CD4-positive, alpha-beta T cell (primary cell): ENCODE measurements around the gene WWOX. TPM values are rescaled to one million over a fixed set of nuclear protein-coding genes. Genes with fewer than 3 reads are reported as not detected.

Source experiments
- ATAC-seq: fragments of 200-7000 bp; cut with Tn5 transposase; one replicate; pipeline ENCODE4 v1.10.0; 2022; ENCODE audit warnings: mild to moderate bottlenecking; ENCODE audit not compliant: poor library complexity
- CTCF ChIA-PET: fragments of 350-600 bp; sonication (Branson Sonifier 250); formaldehyde crosslinking; loops from one replicate; lab custom pipeline; 2021; ENCODE audit warnings: antibody characterized with exemption, inconsistent platforms; lab: Charles Lee
- POLR2A ChIA-PET: fragments of 350-600 bp; sonication (Branson Sonifier 250); formaldehyde crosslinking; loops from one replicate; lab custom pipeline; 2021; ENCODE audit warnings: antibody characterized with exemption, inconsistent platforms; lab: Charles Lee
- DNase-seq, 14 experiments: peaks; one replicate each; pipeline ENCODE4 v3.0.0-alpha.2; 2013 to 2020; ENCODE audit warnings: mixed read lengths in 2 of 14
- H3K27ac ChIP-seq, 2 donors: one replicate each; pipeline versions ENCODE4 v1.5.1 to v1.7.0; 2013; ENCODE audit warnings: low read length in 2 of 2, low read depth in 1 of 2, mild to moderate bottlenecking in 1 of 2
- H3K27me3 ChIP-seq, 2 experiments: 1 replicate in 1 of 2; 2 replicates in 1 of 2; pipeline versions ENCODE4 v1.6.1 to v1.7.0; 2013; ENCODE audit warnings: low read length in 2 of 2, control low read depth in 1 of 2, mild to moderate bottlenecking in 1 of 2, moderate library complexity in 1 of 2; ENCODE audit not compliant: insufficient read depth in 2 of 2, control insufficient read depth in 1 of 2
- H3K36me3 ChIP-seq: one replicate; pipeline ENCODE4 v1.6.1; 2013; ENCODE audit warnings: low read length, control low read depth; ENCODE audit not compliant: insufficient read depth
- H3K4me1 ChIP-seq: one replicate; pipeline ENCODE4 v1.6.1; 2013; ENCODE audit warnings: low read length, control low read depth; ENCODE audit not compliant: insufficient read depth
- H3K4me3 ChIP-seq: one replicate; pipeline ENCODE4 v1.5.1; 2013; ENCODE audit warnings: mild to moderate bottlenecking, low read length, moderate library complexity
- H3K9me3 ChIP-seq, 2 experiments: 1 replicate in 1 of 2; 2 replicates in 1 of 2; pipeline versions ENCODE4 v1.6.1 to v1.7.0; 2013; ENCODE audit warnings: low read length in 2 of 2, mild to moderate bottlenecking in 2 of 2, control low read depth in 1 of 2, moderate library complexity in 1 of 2; ENCODE audit not compliant: control insufficient read depth in 1 of 2, insufficient read depth in 1 of 2
- H3K27ac Mint-ChIP-seq: one replicate; pipeline ENCODE4 v1.8.0; 2020; ENCODE audit warnings: mixed read lengths
- H3K27me3 Mint-ChIP-seq: one replicate; pipeline ENCODE4 v1.8.0; 2021; ENCODE audit warnings: mixed read lengths
- H3K36me3 Mint-ChIP-seq: one replicate; pipeline ENCODE4 v1.8.0; 2021; ENCODE audit warnings: low read depth, mixed read lengths
- H3K4me1 Mint-ChIP-seq: one replicate; pipeline ENCODE4 v1.8.0; 2021; ENCODE audit warnings: low read depth, mixed read lengths
- H3K4me3 Mint-ChIP-seq: one replicate; pipeline ENCODE4 v1.8.0; 2020; ENCODE audit warnings: mild to moderate bottlenecking, mixed read lengths
- H3K9me3 Mint-ChIP-seq: one replicate; pipeline ENCODE4 v1.8.0; 2020; ENCODE audit warnings: mixed read lengths
- intact Hi-C, 2 experiments: fragments of 100-400 bp; cut with DNase I in 1 of 2; cut with micrococcal nuclease in 1 of 2; formaldehyde crosslinking; loops; one replicate each; pipeline versions ENCODE4 v1.15.1 to v1.9.0; 2023 to 2025; cut with DNase I, micrococcal nuclease
- total RNA-seq, 174 experiments: library from RNA in 2 of 174; stranded (reverse) in 2 of 174; gene quantifications; one replicate each; pipeline ENCODE4 v1.2.3 and lab custom pipeline; 2021 to 2026
- TF ChIP-seq, protein P1 (sequence below): fragments of 200-600 bp; IDR thresholded peaks from one replicate; pipeline ENCODE4 v1.8.0; 2022; ENCODE audit warnings: antibody characterized with exemption, mild to moderate bottlenecking

WWOX gene
- total RNA-seq, 2 experiments from 2014 or later: 19.3 to 21.7 TPM

- Mint-ChIP-seq H3K4me1 (no peaks in the 10 kb centered on the region), H3K9me3 (no peaks in the 10 kb centered on the region), H3K27ac (no peak overlapping the region), H3K4me3 (no peak overlapping the region), H3K27me3 (no peaks in the 10 kb centered on the region), H3K36me3 (no peaks in the 10 kb centered on the region)
- no peak for DNase-seq
- ChIA-PET POLR2A (no interaction called here), CTCF (no interaction called here)
- no peaks in the 10 kb centered on the region for H3K27me3 ChIP-seq
- intact Hi-C loops: no loop called here
- no peak overlapping the region for H3K27ac ChIP-seq
- no peaks in the 10 kb centered on the region for H3K9me3 ChIP-seq
- TF ChIP-seq, protein P1, sequence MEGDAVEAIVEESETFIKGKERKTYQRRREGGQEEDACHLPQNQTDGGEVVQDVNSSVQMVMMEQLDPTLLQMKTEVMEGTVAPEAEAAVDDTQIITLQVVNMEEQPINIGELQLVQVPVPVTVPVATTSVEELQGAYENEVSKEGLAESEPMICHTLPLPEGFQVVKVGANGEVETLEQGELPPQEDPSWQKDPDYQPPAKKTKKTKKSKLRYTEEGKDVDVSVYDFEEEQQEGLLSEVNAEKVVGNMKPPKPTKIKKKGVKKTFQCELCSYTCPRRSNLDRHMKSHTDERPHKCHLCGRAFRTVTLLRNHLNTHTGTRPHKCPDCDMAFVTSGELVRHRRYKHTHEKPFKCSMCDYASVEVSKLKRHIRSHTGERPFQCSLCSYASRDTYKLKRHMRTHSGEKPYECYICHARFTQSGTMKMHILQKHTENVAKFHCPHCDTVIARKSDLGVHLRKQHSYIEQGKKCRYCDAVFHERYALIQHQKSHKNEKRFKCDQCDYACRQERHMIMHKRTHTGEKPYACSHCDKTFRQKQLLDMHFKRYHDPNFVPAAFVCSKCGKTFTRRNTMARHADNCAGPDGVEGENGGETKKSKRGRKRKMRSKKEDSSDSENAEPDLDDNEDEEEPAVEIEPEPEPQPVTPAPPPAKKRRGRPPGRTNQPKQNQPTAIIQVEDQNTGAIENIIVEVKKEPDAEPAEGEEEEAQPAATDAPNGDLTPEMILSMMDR: no peak
- H3K4me1 ChIP-seq: peaks cover 8% of the 10 kb centered on the region
- no peak for ATAC-seq
- H3K36me3 ChIP-seq: no peaks in the 10 kb centered on the region
- no peak overlapping the region for H3K4me3 ChIP-seq
Observed at GRCh38 chr16:78795433-78795832, 696.0 kb downstream of the WWOX start.

DNA sequence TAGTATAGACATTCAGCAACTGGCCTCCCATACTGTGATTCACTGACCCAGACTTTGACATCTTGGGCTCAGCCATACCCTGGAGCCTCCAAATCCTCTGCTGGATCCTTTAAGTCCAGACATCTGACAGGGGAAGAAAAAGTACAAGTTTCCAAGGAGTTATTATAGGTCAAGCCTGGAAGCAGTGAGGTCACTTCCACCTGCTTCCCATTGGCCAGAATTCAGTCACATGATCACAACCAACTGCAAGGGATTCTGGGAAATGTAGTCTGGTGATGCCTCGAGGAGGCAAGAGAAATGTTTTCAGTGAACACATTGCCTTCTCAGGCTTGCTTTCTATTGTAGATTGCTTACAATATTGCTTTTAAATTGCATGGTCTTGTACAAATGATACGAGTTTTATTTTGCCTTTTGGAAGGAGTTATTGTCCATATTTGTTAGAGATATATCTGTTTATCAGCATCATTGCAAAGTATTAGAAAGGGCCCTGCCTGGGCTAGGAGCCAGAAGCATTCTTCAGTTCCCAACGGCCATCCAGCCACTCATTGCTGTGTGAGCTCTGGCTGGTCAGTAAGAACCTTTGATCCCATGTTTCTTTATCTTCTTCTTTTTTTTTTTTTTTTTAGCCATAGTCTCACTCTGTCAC lies 696.9 kb downstream of the WWOX start:
- CTCF ChIA-PET: no interaction called here
- TF ChIP-seq, protein P1: no peak

GRCh38 chr16:78799429-78799828 lies 700.0 kb downstream of the WWOX start:
- no peak overlapping the region for H3K4me3 Mint-ChIP-seq
- no peaks in the 10 kb centered on the region for H3K4me1 Mint-ChIP-seq
- H3K27me3 ChIP-seq: no peaks in the 10 kb centered on the region
- no peak overlapping the region for H3K4me3 ChIP-seq
- H3K36me3 ChIP-seq: no peaks in the 10 kb centered on the region
- H3K27me3 Mint-ChIP-seq: no peaks in the 10 kb centered on the region
- no peak overlapping the region for H3K27ac Mint-ChIP-seq
- DNase-seq (no peak), ATAC-seq (no peak)
- TF ChIP-seq, protein P1: no peak
- no peaks in the 10 kb centered on the region for H3K9me3 ChIP-seq
- intact Hi-C loops: no loop called here
- no peaks in the 10 kb centered on the region for H3K36me3 Mint-ChIP-seq
- no peaks in the 10 kb centered on the region for H3K9me3 Mint-ChIP-seq
- H3K4me1 ChIP-seq: peaks cover 3% of the 10 kb centered on the region
- POLR2A ChIA-PET: no interaction called here
- CTCF ChIA-PET: no interaction called here
- no peak overlapping the region for H3K27ac ChIP-seq

More for the DNA sequence above, 696.9 kb downstream of the WWOX start:
- Histone ChIP-seq H3K4me1 (peaks cover 3% of the 10 kb centered on the region), H3K9me3 (no peaks in the 10 kb centered on the region), H3K36me3 (no peaks in the 10 kb centered on the region), H3K27ac (no peak overlapping the region), H3K27me3 (no peaks in the 10 kb centered on the region), H3K4me3 (no peak overlapping the region)
- no peak overlapping the region for H3K4me3 Mint-ChIP-seq
- H3K9me3 Mint-ChIP-seq: no peaks in the 10 kb centered on the region
- peak; percentile 29 for ATAC-seq
- no peaks in the 10 kb centered on the region for H3K27me3 Mint-ChIP-seq
- peak in 4 of 14 experiments; percentile 9 to 70 (median 63) for DNase-seq
- no peaks in the 10 kb centered on the region for H3K36me3 Mint-ChIP-seq
- no peaks in the 10 kb centered on the region for H3K4me1 Mint-ChIP-seq
- intact Hi-C loops: no loop called here
- POLR2A ChIA-PET: no interaction called here
- no peak overlapping the region for H3K27ac Mint-ChIP-seq
